GM12878 (cell line): ENCODE results near the gene MAD1L1. TPM values are rescaled to one million over a fixed set of nuclear protein-coding genes. Genes with fewer than 3 reads are reported as not detected.

Experiments
- ATAC-seq: fragments of 200-7000 bp; cut with Tn5 transposase; 3 replicates; pipeline ENCODE4 v1.9.1; 2020; ENCODE audit warnings: mild to moderate bottlenecking, moderate library complexity
- BruUV-seq: library from RNA; stranded (reverse); fragments of 400-500 nt; replicated peaks from 2 replicates; lab custom pipeline; 2021; lab: Mats Ljungman, UMichigan
- CTCF ChIA-PET: fragments of 300-600 bp; sonication (Branson Sonifier 250); formaldehyde crosslinking; extraction: SDS; loops from one replicate; lab custom pipeline; 2021; ENCODE audit warnings: inconsistent platforms; lab: Yijun Ruan, JAX
- POLR2A ChIA-PET: fragments of 350-600 bp; formaldehyde crosslinking; extraction: SDS; loops from one replicate; lab custom pipeline; 2021; ENCODE audit warnings: inconsistent platforms; lab: Charles Lee
- RAD21 ChIA-PET: fragments of 300-600 bp; sonication (Branson Sonifier 250); formaldehyde crosslinking; loops from one replicate; lab custom pipeline; 2023; ENCODE audit warnings: antibody characterized with exemption; ENCODE audit not compliant: unreplicated experiment; lab: Charles Lee
- SMC1A ChIA-PET: fragments of 300-600 bp; sonication (Branson Sonifier 250); formaldehyde crosslinking; loops from one replicate; lab custom pipeline; 2023; ENCODE audit not compliant: unreplicated experiment, uncharacterized antibody; lab: Charles Lee
- DNase-seq: peaks from one replicate; pipeline ENCODE4 v3.0.0-alpha.2; 2011; ENCODE audit warnings: low read depth, low spot score
- FAIRE-seq: peaks from 3 replicates; lab custom pipeline; 2011; peaks lifted over from hg19 to GRCh38; lab: Jason Lieb, UNC
- H2AFZ ChIP-seq: 2 replicates; pipeline ENCODE4 v1.6.0; 2011; ENCODE audit warnings: low read depth, low read length, control low read depth; ENCODE audit not compliant: control insufficient read depth
- H3K27ac ChIP-seq: 2 replicates; pipeline ENCODE4 v1.5.1; 2011; ENCODE audit warnings: control low read depth; ENCODE audit not compliant: control insufficient read depth, insufficient read depth
- H3K27me3 ChIP-seq, 2 experiments: replicated peaks in 1 of 2; 2 replicates each; pipeline versions ENCODE4 v1.6.0 to v1.6.1; 2011; ENCODE audit warnings: low read length in 1 of 2; ENCODE audit not compliant: control insufficient read depth in 2 of 2, insufficient read depth in 2 of 2
- H3K36me3 ChIP-seq, 2 experiments: 2 replicates each; pipeline ENCODE4 v1.5.1; 2011; ENCODE audit warnings: low read length in 1 of 2; ENCODE audit not compliant: control insufficient read depth in 2 of 2, insufficient read depth in 2 of 2
- H3K4me1 ChIP-seq: 2 replicates; pipeline ENCODE4 v1.6.1; 2011; ENCODE audit warnings: mild to moderate bottlenecking, low read length, moderate library complexity, mixed read lengths; ENCODE audit not compliant: control insufficient read depth, insufficient read depth
- H3K4me2 ChIP-seq: 2 replicates; pipeline ENCODE4 v1.6.0; 2011; ENCODE audit warnings: control low read depth; ENCODE audit not compliant: control insufficient read depth, insufficient read depth
- H3K4me3 ChIP-seq: fragments of 200-600 bp; sonication (generic); 2 replicates; pipeline ENCODE4 v1.5.1; 2016
- H3K79me2 ChIP-seq: 2 replicates; pipeline ENCODE4 v1.6.0; 2011; ENCODE audit warnings: low read length; ENCODE audit not compliant: control insufficient read depth, insufficient read depth
- H3K9ac ChIP-seq: 2 replicates; pipeline ENCODE4 v1.8.0; 2011; ENCODE audit warnings: low read length, control low read depth, mixed read lengths; ENCODE audit not compliant: control insufficient read depth, insufficient read depth
- H3K9me3 ChIP-seq: replicated peaks from 3 replicates; pipeline ENCODE4 v1.5.1; 2011; ENCODE audit warnings: mild to moderate bottlenecking, low read length; ENCODE audit not compliant: control insufficient read depth, insufficient read depth
- H4K20me1 ChIP-seq: 2 replicates; pipeline ENCODE4 v1.6.0; 2011; ENCODE audit not compliant: control insufficient read depth, insufficient read depth
- BMI1 ChIP-seq: fragments of 450-650 bp; IDR thresholded peaks from 2 replicates; pipeline ENCODE4 v1.6.1; 2016; ENCODE audit warnings: mild to moderate bottlenecking, moderate library complexity, borderline replicate concordance
- CEBPB ChIP-seq, 2 experiments: fragments of 150-350 bp in 1 of 2; IDR thresholded peaks; 2 replicates each; pipeline ENCODE4 v1.6.1; 2012 to 2014; ENCODE audit warnings: low read depth in 2 of 2, low read length in 2 of 2, borderline replicate concordance in 1 of 2, inconsistent platforms in 1 of 2
- CTCF ChIP-seq, 3 experiments: IDR thresholded peaks in 2 of 3; conservative IDR thresholded peaks in 1 of 3; 2 replicates each; pipeline ENCODE4 v1.5.1; 2011; ENCODE audit warnings: low read depth in 3 of 3, low read length in 3 of 3, mild to moderate bottlenecking in 3 of 3, control low read depth in 2 of 3, moderate library complexity in 2 of 3, inconsistent platforms in 1 of 3, mixed read lengths in 1 of 3; ENCODE audit not compliant: control insufficient read depth in 2 of 3, insufficient read depth in 1 of 3; ENCODE audit errors: extremely low read depth in 1 of 3
- GABPA ChIP-seq: IDR thresholded peaks from 2 replicates; pipeline ENCODE4 v1.6.1; 2014; ENCODE audit warnings: antibody characterized with exemption, low read depth, mild to moderate bottlenecking, inconsistent platforms
- HDAC6 ChIP-seq: fragments of 200-600 bp; sonication (generic); IDR thresholded peaks from one replicate; pipeline ENCODE4 v1.8.0; 2017; ENCODE audit warnings: antibody characterized with exemption; ENCODE audit not compliant: unreplicated experiment
- HDGF ChIP-seq: fragments of 450-650 bp; IDR thresholded peaks from 2 replicates; pipeline ENCODE4 v1.6.1; 2016; ENCODE audit warnings: antibody characterized with exemption
- IKZF1 ChIP-seq: fragments of 450-650 bp; conservative IDR thresholded peaks from 2 replicates; pipeline ENCODE4 v1.6.1; 2017; ENCODE audit warnings: antibody characterized with exemption, mild to moderate bottlenecking
- MAX ChIP-seq: IDR thresholded peaks from 2 replicates; pipeline ENCODE4 v1.6.1; 2012; ENCODE audit warnings: low read depth, low read length, improper control_type of control experiment
- MLLT1 ChIP-seq: fragments of 450-650 bp; IDR thresholded peaks from 2 replicates; pipeline ENCODE4 v1.6.1; 2016; ENCODE audit warnings: mild to moderate bottlenecking
- MYB ChIP-seq: fragments of 150-350 bp; IDR thresholded peaks from 2 replicates; pipeline ENCODE4 v1.6.1; 2014; ENCODE audit warnings: mild to moderate bottlenecking, low read depth, low read length, borderline replicate concordance
- PAX5 ChIP-seq: IDR thresholded peaks from 2 replicates; pipeline ENCODE4 v1.6.1; 2011; ENCODE audit warnings: low read depth, low read length, borderline replicate concordance
- PML ChIP-seq: IDR thresholded peaks from 2 replicates; pipeline ENCODE4 v1.6.1; 2012; ENCODE audit warnings: low read length, inconsistent platforms
- POLR2AphosphoS5 ChIP-seq: IDR thresholded peaks from 2 replicates; pipeline ENCODE4 v1.6.1; 2011; ENCODE audit warnings: mild to moderate bottlenecking, low read length, inconsistent platforms
- POU2F2 ChIP-seq: IDR thresholded peaks from 3 replicates; pipeline ENCODE4 v1.6.1; 2011; ENCODE audit warnings: low read depth, mild to moderate bottlenecking, low read length, borderline replicate concordance
- RB1 ChIP-seq: fragments of 450-650 bp; formaldehyde crosslinking; IDR thresholded peaks from 2 replicates; pipeline ENCODE4 v1.6.1; 2017; ENCODE audit warnings: mild to moderate bottlenecking, borderline replicate concordance
- RELB ChIP-seq: fragments of 450-650 bp; IDR thresholded peaks from 2 replicates; pipeline ENCODE4 v1.6.1; 2017; ENCODE audit warnings: low read depth, mild to moderate bottlenecking, moderate library complexity
- SIX5 ChIP-seq: IDR thresholded peaks from 2 replicates; pipeline ENCODE4 v1.6.1; 2011; ENCODE audit warnings: mild to moderate bottlenecking, low read depth, low read length, moderate library complexity; ENCODE audit not compliant: severe bottlenecking
- STAT3 ChIP-seq: IDR thresholded peaks from 2 replicates; pipeline ENCODE4 v1.6.1; 2011; ENCODE audit warnings: low read depth, low read length, improper control_type of control experiment
- WGBS: methylation state at CpG from one replicate; pipeline ENCODE4 v1.1.6; 2016; ENCODE audit warnings: low lambda C conversion rate; ENCODE audit not compliant: insufficient replicate concordance, insufficient coverage; ENCODE audit errors: missing lambda C conversion rate; 5-methylcytosine and 5-hydroxymethylcytosine counted together
- in situ Hi-C: fragments of 300-500 bp; cut with MboI; formaldehyde crosslinking; loops from 9 replicates; pipeline ENCODE4 v1.14.3; 2018; ENCODE audit warnings: mixed read lengths
- intact Hi-C: fragments of 100-400 bp; cut with micrococcal nuclease; formaldehyde crosslinking; loops from one replicate; pipeline ENCODE4 v1.14.2; 2022; ENCODE audit not compliant: unreplicated experiment
- polyA plus RNA-seq, 11 experiments: library from polyadenylated mRNA; depleted of rRNA in 4 of 11; unstranded in 6 of 11; stranded (reverse) in 5 of 11; fragments of >200 nt; fragmentation: Nextera tagmentation in 4 of 11; fragmentation: Illumina TruSeq in 1 of 11; extraction: Ambion mirVana in 4 of 11; extraction: Trizol in 1 of 11; gene quantifications; 1 replicate in 1 of 11; 2 replicates in 10 of 11; pipeline versions ENCODE4 v1.2.1 to v1.2.3, GENCODE V29; 2011 to 2016; ENCODE audit warnings: inconsistent platforms in 2 of 11, missing spikeins in 2 of 11, low read depth in 1 of 11
- total RNA-seq, 4 experiments: library from RNA; depleted of rRNA in 3 of 4; stranded (reverse); fragments of >200 nt in 3 of 4; fragmentation: Illumina TruSeq in 1 of 4; extraction: Trizol in 1 of 4; gene quantifications; 2 replicates each; pipeline versions ENCODE4 v1.2.1 to v1.2.3, GENCODE V29; 2013 to 2021

MAD1L1 gene
- total and polyA plus RNA-seq, 10 of the 15 experiments (the other 5 are each of a cell fraction or from before 2014, with no cell fraction given) = 2.2 to 76.8 (median 38.3) TPM

GRCh38 chr7:2149672-2150444, 82.9 kb downstream of the MAD1L1 start (continued):
- TF ChIP-seq CTCF (IDR thresholded peaks at IDR 0.05 in 2 of 3, conservative IDR thresholded peaks at IDR 0.05 in 1 of 3; ENCODE audit: control insufficient read depth in 2 of 3, extremely low read depth in 1 of 3, insufficient read depth in 1 of 3, low read depth in 3 of 3, low read length in 3 of 3) (no peak), SIX5 (no peak), STAT3 (no peak), PAX5 (no peak), BMI1 (no peak), MYB (no peak), MAX (no peak), HDGF (no peak), POU2F2 (no peak), RB1 (no peak), IKZF1 (no peak)

GRCh38 chr7:2148814-2149213, 83.9 kb downstream of the MAD1L1 start:
- CTCF ChIA-PET = no interaction called here
- Histone ChIP-seq H4K20me1 (no peaks in the 10 kb centered on the region), H3K27ac (no peak overlapping the region), H3K4me2 (no peak overlapping the region), H3K4me3 (no peak overlapping the region), H2AFZ (no peak overlapping the region), H3K79me2 (no peaks in the 10 kb centered on the region), H3K36me3 (peaks cover 13 to 32% of the 10 kb centered on the region in 2 experiments; a peak in 3 of 4 replicates), H3K9me3 (no peaks in the 10 kb centered on the region), H3K4me1 (no peaks in the 10 kb centered on the region), H3K27me3 (no peaks in the 10 kb centered on the region), H3K9ac (no peak overlapping the region)
- POLR2A ChIA-PET = no interaction called here
- SMC1A ChIA-PET = no interaction called here
- no TSS peak for BruUV-seq
- ATAC-seq = no peak
- in situ Hi-C loops = no loop called here
- TF ChIP-seq RELB (no peak), HDAC6 (no peak), PML (no peak), CEBPB (IDR thresholded peaks at IDR 0.05; ENCODE audit: borderline replicate concordance in 1 of 2, low read depth in 2 of 2, low read length in 2 of 2) (no peak), MLLT1 (no peak), POLR2AphosphoS5 (no peak), GABPA (no peak)
- no peak for FAIRE-seq
- DNase-seq = no peak
- RAD21 ChIA-PET = no interaction called here
- intact Hi-C loops = no loop called here
- WGBS = 99% methylated on average over 7 of the region's 7 CpGs
